ENCODE data around the gene ZEB1.
A peak's percentile ranks its signal among the peaks of the same experiment; 100 is the strongest.

Gene ZEB1

GRCh38 chr10:31296754-31297153 lies 22.3 kb upstream of the ZEB1 start:
- DNase-seq, result no peak
- TF ChIP-seq EZH2phosphoT487 (IDR thresholded peaks at IDR 0.05; ENCODE audit: low read length) (no peak), EZH2 (optimal IDR thresholded peaks at IDR 0.05; ENCODE audit: low read depth, low read length) (no peak)
- TF ChIP-seq, protein P1, sequence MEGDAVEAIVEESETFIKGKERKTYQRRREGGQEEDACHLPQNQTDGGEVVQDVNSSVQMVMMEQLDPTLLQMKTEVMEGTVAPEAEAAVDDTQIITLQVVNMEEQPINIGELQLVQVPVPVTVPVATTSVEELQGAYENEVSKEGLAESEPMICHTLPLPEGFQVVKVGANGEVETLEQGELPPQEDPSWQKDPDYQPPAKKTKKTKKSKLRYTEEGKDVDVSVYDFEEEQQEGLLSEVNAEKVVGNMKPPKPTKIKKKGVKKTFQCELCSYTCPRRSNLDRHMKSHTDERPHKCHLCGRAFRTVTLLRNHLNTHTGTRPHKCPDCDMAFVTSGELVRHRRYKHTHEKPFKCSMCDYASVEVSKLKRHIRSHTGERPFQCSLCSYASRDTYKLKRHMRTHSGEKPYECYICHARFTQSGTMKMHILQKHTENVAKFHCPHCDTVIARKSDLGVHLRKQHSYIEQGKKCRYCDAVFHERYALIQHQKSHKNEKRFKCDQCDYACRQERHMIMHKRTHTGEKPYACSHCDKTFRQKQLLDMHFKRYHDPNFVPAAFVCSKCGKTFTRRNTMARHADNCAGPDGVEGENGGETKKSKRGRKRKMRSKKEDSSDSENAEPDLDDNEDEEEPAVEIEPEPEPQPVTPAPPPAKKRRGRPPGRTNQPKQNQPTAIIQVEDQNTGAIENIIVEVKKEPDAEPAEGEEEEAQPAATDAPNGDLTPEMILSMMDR (IDR thresholded peaks at IDR 0.05; ENCODE audit: low read length), result no peak
- Histone ChIP-seq H3K9ac (ENCODE audit: low read length) (no peak overlapping the region), H3K4me1 (ENCODE audit: low read length) (peaks cover 9% of the 10 kb centered on the region), H3K4me2 (ENCODE audit: low read depth, low read length) (no peak overlapping the region), H3F3A (ENCODE audit: insufficient read depth, low read length) (no peaks in the 10 kb centered on the region), H3K9me3 (replicated peaks; ENCODE audit: insufficient read depth, low read length) (no peaks in the 10 kb centered on the region), H3K4me3 (ENCODE audit: low read length) (no peak overlapping the region), H3K9me2 (replicated peaks; ENCODE audit: insufficient read depth, low read length) (no peaks in the 10 kb centered on the region), H3K79me2 (ENCODE audit: low read length) (no peaks in the 10 kb centered on the region), H2AFZ (ENCODE audit: low read length) (no peak overlapping the region), H4K20me1 (ENCODE audit: insufficient read depth, low read length) (no peaks in the 10 kb centered on the region), H3K27ac (ENCODE audit: low read length) (no peak overlapping the region), H3K36me3 (replicated peaks; ENCODE audit: insufficient read depth, low read length) (no peaks in the 10 kb centered on the region), H3K27me3 (replicated peaks; ENCODE audit: insufficient read depth, low read length) (no peaks in the 10 kb centered on the region)

GRCh38 chr10:31299119-31299518 lies 19.9 kb upstream of the ZEB1 start:
- no peaks in the 10 kb centered on the region for H4K20me1 ChIP-seq (ENCODE audit: insufficient read depth, low read length)
- no peaks in the 10 kb centered on the region for H3F3A ChIP-seq (ENCODE audit: insufficient read depth, low read length)
- H3K36me3 ChIP-seq (replicated peaks; ENCODE audit: insufficient read depth, low read length), result no peaks in the 10 kb centered on the region
- peaks cover 9% of the 10 kb centered on the region for H3K4me1 ChIP-seq (ENCODE audit: low read length)
- TF ChIP-seq EZH2phosphoT487 (IDR thresholded peaks at IDR 0.05; ENCODE audit: low read length) (no peak), EZH2 (optimal IDR thresholded peaks at IDR 0.05; ENCODE audit: low read depth, low read length) (no peak)
- TF ChIP-seq, protein P1 (IDR thresholded peaks at IDR 0.05; ENCODE audit: low read length), result no peak
- 0 out of 2 replicates have a peak overlapping the region, but pooled peaks have one; percentile 11 for H3K27ac ChIP-seq (ENCODE audit: low read length)
- H3K9ac ChIP-seq (ENCODE audit: low read length), result no peak overlapping the region
- DNase-seq, result peak; percentile 56
- H3K9me3 ChIP-seq (replicated peaks; ENCODE audit: insufficient read depth, low read length), result no peaks in the 10 kb centered on the region
- no peaks in the 10 kb centered on the region for H3K9me2 ChIP-seq (replicated peaks; ENCODE audit: insufficient read depth, low read length)
- no peak overlapping the region for H3K4me3 ChIP-seq (ENCODE audit: low read length)
- H3K27me3 ChIP-seq (replicated peaks; ENCODE audit: insufficient read depth, low read length), result no peaks in the 10 kb centered on the region
- peak overlapping the region; percentile 38 for H2AFZ ChIP-seq (ENCODE audit: low read length)
- H3K4me2 ChIP-seq (ENCODE audit: low read depth, low read length), result peak overlapping the region; percentile 49
- no peaks in the 10 kb centered on the region for H3K79me2 ChIP-seq (ENCODE audit: low read length)

DNA sequence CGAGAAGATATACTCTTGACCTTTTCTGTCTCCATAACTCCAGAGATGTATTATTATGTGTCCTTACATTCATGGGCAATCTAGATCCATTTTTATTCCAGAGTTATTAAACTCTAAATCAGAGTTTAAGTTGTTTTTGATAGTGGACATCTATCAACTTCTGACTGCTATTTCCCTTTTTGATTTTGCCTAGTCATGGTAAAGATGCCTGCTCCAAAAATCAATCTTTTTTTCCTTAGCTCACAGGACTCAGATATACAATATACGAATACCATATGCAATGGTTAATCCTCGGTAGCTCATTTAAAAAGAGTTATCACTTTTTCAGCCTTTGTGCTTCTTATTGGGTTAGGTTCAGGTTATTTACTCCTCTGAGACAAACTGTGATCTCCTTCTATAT lies 15.8 kb upstream of the ZEB1 start:
- Histone ChIP-seq H3K9me2 (replicated peaks; ENCODE audit: insufficient read depth, low read length) (no peaks in the 10 kb centered on the region), H3K36me3 (replicated peaks; ENCODE audit: insufficient read depth, low read length) (no peaks in the 10 kb centered on the region), H4K20me1 (ENCODE audit: insufficient read depth, low read length) (no peaks in the 10 kb centered on the region), H3K27me3 (replicated peaks; ENCODE audit: insufficient read depth, low read length) (no peaks in the 10 kb centered on the region), H3K4me1 (ENCODE audit: low read length) (peaks cover 16% of the 10 kb centered on the region), H3K4me2 (ENCODE audit: low read depth, low read length) (no peak overlapping the region), H3K4me3 (ENCODE audit: low read length) (no peak overlapping the region), H3F3A (ENCODE audit: insufficient read depth, low read length) (no peaks in the 10 kb centered on the region), H2AFZ (ENCODE audit: low read length) (no peak overlapping the region), H3K27ac (ENCODE audit: low read length) (no peak overlapping the region), H3K79me2 (ENCODE audit: low read length) (no peaks in the 10 kb centered on the region), H3K9me3 (replicated peaks; ENCODE audit: insufficient read depth, low read length) (no peaks in the 10 kb centered on the region), H3K9ac (ENCODE audit: low read length) (no peak overlapping the region)
- TF ChIP-seq EZH2 (optimal IDR thresholded peaks at IDR 0.05; ENCODE audit: low read depth, low read length), result no peak
- TF ChIP-seq, protein P1 (IDR thresholded peaks at IDR 0.05; ENCODE audit: low read length), result no peak
- no peak for TF ChIP-seq EZH2phosphoT487 (IDR thresholded peaks at IDR 0.05; ENCODE audit: low read length)
- DNase-seq, result no peak
